NCI-H510A treated with DMSO at 0.1 percent for 48 hours (cell line): ENCODE results near the gene DCPS.
"Not testable (repeated sequence)": the region's sequence is repeated elsewhere in the genome, so short reads cannot be mapped to it uniquely, and the experiment has no call there.

Source experiments
- DNase-seq: peaks from one replicate; lab custom pipeline; 2025; lab: John Stamatoyannopoulos, UW

The DCPS gene

DNA sequence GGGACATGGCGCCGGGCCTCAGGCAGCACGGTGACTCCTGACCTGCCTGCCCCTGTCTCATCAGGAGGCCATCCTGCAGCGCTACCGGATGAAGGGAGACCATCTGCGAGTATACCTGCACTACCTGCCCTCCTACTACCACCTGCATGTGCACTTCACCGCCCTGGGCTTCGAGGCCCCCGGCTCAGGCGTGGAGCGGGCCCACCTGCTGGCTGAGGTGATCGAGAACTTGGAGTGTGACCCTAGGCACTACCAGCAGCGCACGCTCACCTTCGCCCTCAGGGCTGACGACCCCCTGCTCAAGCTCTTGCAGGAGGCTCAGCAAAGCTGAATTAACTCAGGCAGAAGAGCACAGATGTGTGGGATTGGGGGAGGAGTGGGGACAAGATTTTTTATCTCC is 41.4 kb downstream of the DCPS start:
- DNase-seq: no peak

DNA sequence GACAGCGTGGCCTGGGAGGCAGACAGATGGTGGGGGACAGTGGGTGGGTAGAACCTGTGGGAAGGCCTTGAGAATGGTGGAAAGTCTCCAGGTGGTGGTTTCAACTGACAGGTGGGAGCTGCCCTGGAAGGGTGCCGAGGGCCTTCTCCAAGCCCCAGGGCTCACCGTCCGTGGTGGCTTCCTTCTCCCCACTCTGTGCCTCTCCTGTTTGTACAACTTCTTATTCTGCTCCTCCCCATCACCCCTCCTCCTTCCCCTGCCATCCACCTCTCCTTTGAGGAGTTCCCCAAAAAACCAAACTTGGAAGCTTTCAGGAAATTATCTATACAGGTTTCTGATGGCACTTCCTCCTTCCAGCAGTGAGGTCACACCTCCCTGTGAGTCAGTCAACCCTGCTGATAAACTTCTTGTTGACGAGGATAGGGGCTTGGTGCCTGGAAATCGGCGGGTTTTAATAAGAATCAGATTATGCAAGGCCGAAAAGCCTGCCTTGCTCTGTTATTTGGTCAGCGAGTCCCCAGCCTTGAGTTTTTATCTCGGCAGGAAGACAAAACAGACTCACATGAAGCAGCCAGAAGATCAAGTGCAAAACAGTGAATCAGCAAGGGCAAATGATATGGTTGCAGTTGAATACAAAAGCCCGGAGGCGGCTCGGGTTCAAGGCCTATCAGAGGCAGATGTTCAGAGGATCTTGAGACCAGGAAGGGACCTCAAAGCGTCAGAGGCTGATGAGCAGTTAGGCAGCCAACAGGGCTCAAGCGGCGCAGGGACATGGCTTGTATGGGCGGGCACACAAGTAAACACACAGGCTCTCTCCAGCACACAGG is 42.1 kb downstream of the DCPS start:
- DNase-seq: no peak

DNA sequence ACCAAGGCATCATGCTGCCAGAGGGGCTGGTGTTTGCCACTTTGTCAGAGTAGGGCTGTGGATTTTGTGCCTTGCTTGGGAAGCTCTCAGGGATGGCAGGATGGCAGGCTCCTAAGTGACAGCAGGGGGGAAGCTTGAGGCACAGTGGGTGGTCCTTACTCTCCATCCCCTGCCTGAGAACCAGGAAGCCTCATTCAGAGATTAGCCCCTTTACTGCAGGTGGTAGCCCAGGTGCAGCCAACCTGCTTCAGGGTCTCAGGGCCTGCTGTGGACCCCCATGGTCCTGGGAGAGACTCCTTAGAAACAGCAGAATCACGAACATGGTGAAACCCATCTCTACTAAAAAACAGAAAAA is 42.7 kb downstream of the DCPS start:
- DNase-seq: no peak

DNA sequence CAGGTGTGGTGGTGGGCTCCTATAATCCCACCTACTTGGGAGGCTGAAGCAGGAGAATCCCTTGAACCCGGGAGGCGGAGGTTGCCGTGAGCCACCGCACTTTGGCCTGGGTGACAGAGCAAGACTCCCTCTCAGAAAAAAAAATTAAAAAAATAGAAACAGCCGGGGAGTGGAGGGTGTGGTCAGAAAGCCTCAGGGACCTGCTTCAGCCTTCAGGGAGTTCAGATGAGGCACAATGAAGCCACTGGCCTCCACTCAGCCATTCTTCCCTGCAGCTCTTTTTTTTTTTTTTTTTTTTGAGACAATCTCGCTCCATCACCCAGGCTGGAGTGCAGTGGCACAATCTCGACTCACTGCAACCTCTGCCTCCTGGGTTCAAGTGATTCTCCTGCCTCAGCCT is 43.1 kb downstream of the DCPS start:
- not testable (repeated sequence) for DNase-seq

DNA sequence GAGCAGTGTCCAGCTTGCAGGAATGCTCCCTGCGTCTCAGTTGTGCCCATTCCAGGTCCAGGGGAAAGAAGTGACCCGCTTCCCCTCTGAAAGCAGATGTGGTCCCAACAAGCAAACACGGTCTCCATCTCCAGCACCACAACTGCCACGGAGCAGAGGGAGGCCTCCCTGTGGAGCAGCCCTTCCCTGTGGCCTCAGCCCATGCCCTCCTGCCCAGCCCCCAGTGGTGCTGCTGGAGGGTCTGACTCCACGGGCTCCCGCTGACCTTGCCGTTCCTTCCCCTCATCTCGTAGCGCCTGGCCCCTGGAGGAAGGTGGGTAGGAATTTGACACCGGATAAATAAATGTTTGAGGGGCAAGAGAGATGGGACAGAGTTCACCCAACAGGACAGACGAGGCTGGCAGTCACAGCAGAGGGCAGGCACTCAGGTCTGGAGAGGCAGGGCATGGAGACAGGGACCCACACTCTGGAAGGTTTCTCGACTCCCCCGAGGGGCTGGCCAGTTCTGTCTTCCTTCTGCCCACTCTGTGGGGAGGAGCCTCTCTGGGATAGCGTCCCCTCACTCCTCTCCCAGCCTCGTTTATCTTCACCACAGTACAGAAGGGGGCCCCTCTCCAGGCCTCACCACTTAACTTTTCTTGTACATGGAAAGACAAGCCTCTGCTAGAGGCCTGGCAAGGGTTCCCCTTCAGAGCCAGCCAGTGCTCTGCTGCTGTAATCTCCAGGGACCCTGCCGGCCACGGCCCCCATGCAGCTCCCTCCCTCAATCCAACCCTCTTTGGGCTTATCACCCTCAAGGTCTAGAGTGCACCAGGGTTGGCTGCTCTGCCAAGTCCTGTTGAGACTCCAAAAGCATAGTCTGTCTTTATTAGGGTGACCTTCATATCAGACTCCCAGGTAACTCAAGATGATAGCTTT is 44.1 kb downstream of the DCPS start:
- no peak for DNase-seq

DNA sequence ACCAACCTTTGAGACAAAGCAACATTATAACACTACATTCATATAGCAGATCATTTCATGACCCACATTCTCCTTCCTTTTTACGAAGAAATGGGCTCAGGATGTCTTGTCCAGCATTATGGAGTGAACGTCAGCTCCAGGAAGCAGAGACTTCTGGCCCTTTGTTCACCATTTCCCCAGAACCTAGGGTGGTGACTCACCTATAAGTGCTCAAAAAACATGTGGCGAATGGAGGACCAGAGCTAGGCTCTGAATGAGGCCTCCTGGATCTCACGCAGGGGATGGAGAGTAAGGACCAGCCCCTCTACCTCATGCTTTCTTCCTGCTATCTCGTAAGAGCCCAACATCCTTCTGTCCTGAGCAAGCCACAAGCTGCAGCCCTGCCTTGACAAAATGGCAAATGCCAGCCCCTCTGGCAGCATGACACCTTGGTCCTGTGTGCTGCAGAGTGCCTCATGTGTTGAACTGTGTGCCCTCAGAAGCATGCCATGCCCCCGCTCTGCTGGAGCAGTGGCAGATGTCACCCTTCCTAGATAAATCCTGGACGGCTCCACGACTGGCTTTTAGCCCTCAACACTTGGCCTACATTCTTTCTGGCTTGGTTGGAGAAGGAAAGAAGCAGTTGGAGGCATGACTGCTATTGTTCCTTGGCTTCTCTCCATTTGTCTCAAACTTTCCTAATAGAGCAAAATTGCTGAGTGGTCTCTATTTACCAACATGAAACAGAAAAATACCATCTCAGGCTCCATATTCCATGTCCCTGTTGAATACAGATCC is 45.1 kb downstream of the DCPS start:
- DNase-seq: no peak

DNA sequence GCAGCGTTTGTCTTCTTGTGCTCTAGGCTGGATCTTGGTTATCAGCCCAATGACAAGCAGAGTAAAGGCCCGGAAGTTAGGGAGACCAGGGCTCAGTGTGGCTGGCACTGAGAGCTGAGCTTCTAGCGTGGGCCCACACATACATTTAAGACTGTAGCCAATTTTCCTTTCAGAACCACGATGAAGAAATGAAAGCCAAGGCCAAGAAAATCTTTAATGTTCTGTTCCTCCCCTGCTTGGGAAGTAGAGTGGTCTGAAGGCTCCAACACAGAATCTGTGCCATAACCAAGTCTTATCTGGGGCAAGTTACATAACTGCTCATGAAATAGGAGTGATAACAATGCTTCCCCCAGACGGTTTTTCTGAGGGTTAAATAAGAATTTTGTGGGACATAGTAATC is 47.0 kb downstream of the DCPS start:
- DNase-seq: no peak

DNA sequence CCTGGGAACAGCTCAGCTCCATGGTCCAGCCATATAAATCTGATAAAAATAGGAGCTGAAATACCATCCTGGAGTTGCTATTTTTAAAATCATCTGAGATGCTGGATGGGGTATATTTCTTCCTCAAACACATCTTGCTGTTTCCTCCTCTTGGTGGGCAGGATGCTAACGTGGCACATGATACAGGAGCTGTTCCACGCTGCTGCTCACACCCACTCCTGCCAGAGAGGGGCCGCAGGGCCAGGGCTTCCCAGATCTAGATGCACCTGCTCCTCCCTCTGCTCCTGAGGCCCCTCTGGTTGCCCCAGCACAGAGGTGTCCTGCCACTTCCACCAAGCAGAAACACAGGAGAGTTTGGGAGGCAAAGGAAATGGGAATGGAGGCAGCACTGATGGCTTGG is 48.3 kb downstream of the DCPS start:
- DNase-seq: no peak

DNA sequence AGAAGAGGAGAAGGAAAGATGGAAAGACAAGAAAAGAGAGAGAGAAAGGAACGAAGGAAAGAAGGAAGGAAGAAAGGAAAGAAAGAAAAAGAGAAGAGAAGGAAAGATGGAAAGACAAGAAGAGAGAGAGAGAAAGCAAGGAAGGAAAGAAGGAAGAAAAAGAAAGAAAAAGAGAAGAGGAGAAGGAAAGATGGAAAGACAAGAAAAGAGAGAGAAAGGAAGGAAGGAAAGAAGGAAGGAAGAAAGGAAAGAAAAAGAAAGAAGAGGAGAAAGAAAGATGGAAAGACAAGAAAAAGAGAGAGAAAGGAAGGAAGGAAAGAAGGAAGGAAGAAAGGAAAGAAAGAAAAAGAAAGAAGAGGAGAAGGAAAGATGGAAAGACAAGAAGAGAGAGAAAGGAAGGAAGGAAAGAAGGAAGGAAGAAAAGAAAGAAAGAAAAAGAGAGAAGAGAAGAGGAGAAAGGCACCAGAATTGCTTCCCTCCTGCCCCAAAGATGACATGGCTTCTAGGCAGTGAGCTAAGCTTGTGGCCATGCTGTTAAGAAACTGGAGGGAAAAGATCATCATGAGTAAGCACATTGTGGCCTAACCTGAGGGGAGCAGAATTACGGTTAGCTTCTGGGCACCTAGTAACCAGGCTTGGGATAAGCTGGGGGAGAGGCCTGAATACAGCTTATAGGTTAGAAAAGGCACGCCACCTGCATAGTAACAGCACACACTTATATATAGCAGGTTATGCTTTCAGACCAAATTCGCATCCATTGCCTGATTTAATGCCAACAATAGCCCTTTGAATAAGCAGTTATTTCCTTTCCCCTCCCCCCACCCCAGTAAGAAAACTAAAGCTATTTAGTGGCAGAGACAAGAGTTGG is 49.3 kb downstream of the DCPS start:
- DNase-seq: no peak

DNA sequence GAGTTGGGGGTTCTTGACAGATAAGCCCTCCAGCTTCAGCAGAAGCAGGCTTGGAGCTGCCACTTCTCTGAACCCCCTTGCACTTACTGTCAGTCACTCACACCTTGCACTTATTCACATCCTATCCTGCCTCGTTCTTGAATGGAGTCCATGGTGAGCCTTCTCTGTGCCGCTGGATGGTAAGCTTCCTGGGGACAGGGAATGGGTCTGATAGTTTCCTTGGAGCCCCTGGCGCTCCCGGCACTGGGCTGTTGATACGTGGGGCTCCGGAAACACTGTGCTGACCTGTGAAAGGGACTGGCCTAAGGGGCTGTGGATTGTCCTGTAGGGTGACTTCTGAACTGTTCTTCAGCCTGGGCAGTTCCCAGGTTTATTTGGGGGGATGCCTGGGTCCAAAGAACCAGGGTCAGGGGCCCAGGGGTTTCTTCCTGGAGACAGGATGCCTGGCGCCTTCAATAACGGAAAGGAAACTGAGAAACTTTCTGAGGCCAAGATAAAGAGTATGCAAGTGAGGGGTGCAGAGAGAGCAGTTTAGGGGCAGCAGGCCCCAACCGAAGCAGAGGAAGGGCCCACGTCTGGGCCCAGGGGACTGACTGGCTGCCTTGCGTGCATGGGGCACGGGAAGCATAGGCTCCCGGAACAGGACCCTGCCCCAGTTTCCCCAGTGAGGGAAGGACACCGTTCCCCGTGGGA is 50.9 kb downstream of the DCPS start:
- DNase-seq: no peak

DNA sequence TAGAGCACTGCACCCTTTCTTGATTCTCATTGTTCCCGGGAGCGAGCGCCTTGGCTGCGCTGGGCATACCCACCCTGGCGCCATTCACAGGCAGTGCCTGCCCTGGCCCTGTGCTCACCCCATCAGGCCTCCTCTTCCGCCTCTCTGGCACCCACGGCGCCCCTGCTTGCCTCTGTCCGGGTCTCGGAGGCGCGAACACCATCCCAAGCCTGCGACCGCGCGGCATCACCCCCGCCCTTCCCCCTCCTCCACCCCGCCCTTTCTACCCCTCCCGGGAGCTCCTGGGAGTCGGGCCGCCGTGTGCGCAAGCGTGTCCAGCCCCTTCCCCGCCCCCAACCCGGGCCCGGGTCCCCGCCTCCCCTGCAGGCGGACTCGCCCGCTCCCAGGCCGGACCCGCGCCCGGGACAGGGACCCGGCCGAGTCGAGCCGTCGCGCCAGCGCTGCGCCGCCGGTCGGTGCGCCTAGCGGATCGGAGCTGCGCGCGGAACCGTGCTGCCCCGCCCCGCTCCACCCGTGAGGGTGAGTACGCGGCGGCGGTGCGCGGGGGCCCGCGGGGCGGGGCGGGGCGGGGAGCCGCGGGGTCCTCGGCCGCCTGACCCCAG is 51.6 kb downstream of the DCPS start, which contains the start of gene ST3GAL4:
Gene ST3GAL4, plus strand, starts transcription at position 363 of the 602 bp plus-strand sequence. CDS start 50,470 bp downstream, outside the sequence.
- DNase-seq: peak; percentile 62

DNA sequence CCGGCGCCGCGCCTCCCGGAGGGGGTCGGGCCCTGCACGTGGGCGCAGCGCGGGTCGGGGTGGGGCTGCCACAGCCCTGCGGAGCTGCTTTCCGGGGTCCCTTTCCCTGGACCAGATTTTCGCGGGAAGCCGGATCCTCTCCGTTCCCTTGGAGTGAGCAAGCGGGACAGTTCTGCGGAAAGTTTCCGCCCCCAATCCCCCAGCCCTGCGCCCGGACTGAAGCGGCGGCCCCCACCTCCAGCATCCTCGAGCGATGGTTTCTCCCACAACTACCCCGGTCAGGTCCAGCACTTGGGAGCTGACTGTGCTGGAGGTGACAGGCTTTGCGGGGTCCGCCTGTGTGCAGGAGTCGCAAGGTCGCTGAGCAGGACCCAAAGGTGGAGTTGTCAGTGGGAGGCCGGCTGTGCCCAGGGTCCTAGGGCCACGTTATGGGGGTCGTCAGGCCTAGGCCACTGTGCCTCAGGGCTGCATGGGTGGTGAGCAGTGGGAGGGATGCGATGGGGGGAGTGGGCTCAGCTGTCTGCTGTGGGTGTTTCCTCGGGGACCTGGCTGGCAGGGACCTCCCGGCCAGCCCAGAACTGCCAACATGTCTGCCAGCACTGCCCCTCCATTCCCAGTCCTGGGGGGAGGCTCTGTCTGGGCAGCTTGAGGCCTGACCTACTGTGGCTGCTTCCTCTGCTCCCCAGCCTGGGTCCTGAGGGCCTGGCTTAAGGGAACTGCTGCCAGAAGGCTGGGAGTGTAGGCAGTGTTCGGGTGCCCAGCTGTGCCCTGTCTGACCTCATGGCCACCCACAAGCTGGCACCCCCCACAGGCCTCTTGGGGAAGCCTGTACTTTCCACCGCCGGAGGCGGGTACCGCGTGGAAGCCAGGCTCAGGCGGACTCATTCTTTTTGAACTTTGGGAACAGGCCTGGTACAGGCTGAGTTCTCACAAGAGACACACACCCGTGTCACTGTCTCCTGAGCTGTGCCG is 52.4 kb downstream of the DCPS start:
- DNase-seq: no peak

DNA sequence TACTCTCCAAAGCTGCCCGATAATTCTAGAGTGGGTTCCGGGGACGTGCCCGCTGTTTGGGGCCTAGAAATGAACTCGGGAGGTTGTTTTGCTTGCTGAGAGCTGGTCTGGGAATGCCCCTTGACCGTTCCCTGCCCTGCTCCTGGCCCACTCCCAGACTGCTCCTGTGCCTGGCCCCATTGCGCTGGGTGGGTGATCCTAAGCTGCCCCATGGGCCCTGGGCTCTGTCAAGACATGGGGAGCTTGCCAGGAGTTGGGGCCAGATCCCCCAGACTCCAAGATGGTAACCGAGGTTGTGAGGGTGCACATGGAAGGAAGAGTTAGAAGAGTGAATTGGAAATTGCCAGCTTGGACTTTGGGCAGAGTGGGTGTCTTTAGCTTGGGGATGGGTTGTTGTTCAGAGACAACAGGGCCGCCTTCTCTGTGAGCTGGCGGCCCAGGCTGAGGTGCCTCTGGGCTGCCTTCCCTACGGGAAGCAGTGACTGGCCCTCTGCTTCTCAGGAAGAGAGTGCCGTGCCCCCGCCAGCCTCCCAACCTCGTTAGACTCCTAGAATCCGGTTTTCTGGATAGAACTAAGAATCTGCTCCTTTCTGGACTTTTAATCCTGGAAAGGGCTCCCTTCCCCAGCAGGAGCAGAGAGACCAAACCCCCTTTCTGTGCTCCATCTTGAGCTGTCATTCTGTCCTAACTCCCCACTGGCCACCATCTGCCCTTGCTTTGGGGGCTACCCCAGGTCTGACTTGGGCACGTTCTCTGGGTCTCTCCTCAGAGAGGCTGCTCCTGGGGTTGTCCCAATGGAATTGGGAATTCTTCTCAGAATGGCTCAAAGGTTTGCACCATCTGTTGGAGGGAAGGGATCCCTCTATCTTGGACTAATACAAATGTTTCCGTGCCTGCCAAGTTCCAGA is 53.4 kb downstream of the DCPS start:
- no peak for DNase-seq

DNA sequence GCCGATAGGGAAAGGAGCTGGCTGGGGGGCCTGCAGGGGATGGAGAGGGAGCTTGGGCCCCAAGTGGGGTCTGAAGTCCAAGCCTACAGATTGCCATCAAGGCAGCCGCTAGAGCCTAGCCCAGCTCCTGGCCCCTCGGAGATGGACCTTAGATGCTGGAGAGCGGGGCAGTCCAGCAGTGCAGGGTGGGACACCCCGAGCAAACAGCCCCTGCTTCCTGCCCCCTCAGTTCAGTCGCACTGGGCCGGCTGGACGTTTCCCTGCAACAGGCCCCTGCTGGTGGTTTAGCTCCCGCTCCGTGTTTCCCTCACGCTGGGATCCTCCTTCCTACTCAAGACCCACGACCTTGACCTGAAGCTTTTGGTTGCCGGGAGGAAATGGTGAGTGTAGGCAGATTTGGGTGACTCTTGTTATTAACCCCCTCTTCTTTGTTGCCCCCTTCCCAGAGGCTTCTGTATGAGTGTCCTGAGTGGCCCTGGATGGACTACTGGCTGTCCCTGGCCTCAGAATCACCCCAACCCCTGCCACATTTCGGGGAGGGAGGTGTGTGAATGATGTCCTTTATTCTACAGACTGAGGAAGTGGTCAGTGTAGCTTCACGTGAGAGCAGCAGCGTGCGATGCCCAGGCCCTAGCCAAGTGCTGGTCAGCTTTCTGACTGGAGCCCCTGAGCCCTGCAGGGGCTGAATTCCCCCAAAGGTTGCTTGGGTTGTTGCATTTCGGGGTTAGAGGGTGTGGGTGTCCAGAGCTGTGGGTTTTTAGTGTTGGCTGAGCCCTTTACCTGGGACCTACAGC is 54.3 kb downstream of the DCPS start:
- no peak for DNase-seq

DNA sequence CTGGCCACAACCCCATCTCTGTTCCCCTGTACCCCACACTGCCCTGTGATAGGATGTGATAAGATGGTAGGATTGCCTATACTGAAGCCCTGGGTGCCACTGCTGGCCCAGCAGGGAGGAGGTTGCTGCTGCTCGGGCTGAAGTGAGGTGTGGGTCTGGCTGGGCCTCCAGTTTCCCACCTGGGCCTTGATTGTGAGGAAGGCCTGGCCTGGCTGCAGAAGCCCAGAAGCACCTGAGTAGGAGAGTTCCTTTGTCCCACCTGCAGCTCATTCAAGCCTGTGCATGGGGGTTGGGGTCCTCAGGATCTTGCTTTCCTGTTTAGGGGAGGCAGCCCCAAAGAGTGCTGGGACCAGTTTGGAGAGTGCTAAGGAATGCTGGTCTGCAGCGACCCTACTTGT is 54.9 kb downstream of the DCPS start:
- no peak for DNase-seq

DNA sequence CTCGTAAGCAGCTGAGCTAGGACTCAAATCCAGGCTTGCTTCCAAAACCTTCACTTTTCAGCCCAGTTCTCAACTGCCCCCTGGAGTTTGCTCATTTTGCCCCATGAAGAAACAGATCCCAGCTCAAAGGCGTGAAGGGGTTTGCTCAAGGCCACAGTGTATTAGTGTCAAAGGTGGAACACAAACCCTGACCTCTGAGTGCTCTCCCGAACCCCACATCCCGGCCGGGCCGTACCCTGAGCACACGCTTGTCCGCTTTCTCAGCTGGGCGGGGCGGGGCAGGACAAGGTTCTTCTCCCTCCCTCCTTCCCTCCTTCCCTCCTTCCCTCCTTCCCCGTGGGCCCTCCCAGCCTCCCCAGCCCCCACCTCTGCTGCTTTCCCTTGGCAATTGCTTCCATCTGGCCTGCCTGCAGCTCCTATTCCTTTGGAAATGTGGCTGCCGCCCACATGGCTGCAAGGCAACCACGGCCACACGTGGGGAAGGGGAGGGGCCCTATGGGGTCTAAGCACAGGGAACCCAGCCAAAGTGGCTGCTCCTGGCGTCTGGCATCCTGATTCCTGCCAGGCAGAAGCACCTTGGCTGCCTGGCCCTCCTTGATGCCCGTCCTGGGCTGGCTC is 55.7 kb downstream of the DCPS start:
- DNase-seq: no peak

DNA sequence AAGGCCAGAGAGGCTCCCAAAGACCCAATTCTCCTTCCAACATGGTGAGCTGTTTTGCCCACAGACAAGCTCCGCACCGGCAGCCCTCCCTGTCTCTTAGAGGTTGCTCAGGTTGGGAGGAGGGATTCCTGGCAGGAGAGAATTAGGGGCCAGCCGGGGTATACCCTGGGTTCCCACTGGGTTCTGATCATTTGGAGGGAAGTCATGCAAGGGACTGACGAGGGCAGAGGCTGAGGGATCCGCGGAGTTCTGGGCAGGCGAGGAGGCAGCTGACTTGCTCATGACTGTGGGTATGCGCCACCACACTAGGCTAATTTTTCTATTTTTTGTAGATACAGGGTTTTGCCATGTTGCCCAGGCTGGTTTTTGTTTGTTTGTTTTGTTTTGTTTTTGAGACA is 56.2 kb downstream of the DCPS start:
- DNase-seq: no peak
